ENCODE measurements around the gene RAB8A.

Gene RAB8A

GRCh38 chr19:16142032-16142580 is 30.4 kb downstream of the RAB8A start:
- no peak for TF ChIP-seq CTCF (IDR thresholded peaks at IDR 0.05; ENCODE audit: extremely low read depth, insufficient read depth, missing control alignments)
- DNase-seq (ENCODE audit: low spot score): no peak
- in situ Hi-C loops (cut with MboI; ENCODE audit: low pct_unique_long_range_greater_than_20kb, low sequenced_read_pairs, unreplicated experiment): no loop called here

GRCh38 chr19:16143399-16144215 is 31.9 kb downstream of the RAB8A start, which contains the start of gene HSH2D:
Gene HSH2D (plus strand): TSS chr19:16143685. CDS start chr19:16148751, 5,066 bp downstream.
- TF ChIP-seq CTCF (IDR thresholded peaks at IDR 0.05; ENCODE audit: extremely low read depth, insufficient read depth, missing control alignments): no peak
- DNase-seq (ENCODE audit: low spot score): peak; percentile 77
- in situ Hi-C loops (cut with MboI; ENCODE audit: low pct_unique_long_range_greater_than_20kb, low sequenced_read_pairs, unreplicated experiment): no loop called here

GRCh38 chr19:16144216-16144581 is 32.5 kb downstream of the RAB8A start:
- in situ Hi-C loops (cut with MboI; ENCODE audit: low pct_unique_long_range_greater_than_20kb, low sequenced_read_pairs, unreplicated experiment): no loop called here
- DNase-seq (ENCODE audit: low spot score): no peak
- TF ChIP-seq CTCF (IDR thresholded peaks at IDR 0.05; ENCODE audit: extremely low read depth, insufficient read depth, missing control alignments): no peak

GRCh38 chr19:16146112-16146511 is 34.4 kb downstream of the RAB8A start:
- in situ Hi-C loops (cut with MboI; ENCODE audit: low pct_unique_long_range_greater_than_20kb, low sequenced_read_pairs, unreplicated experiment): no loop called here
- no peak for DNase-seq (ENCODE audit: low spot score)
- no peak for TF ChIP-seq CTCF (IDR thresholded peaks at IDR 0.05; ENCODE audit: extremely low read depth, insufficient read depth, missing control alignments)

GRCh38 chr19:16148443-16149229 is 36.9 kb downstream of the RAB8A start:
- TF ChIP-seq CTCF (IDR thresholded peaks at IDR 0.05; ENCODE audit: extremely low read depth, insufficient read depth, missing control alignments): no peak
- in situ Hi-C loops (cut with MboI; ENCODE audit: low pct_unique_long_range_greater_than_20kb, low sequenced_read_pairs, unreplicated experiment): no loop called here
- no peak for DNase-seq (ENCODE audit: low spot score)

- TF ChIP-seq CTCF (IDR thresholded peaks at IDR 0.05; ENCODE audit: extremely low read depth, insufficient read depth, missing control alignments): no peak
- in situ Hi-C loops (cut with MboI; ENCODE audit: low pct_unique_long_range_greater_than_20kb, low sequenced_read_pairs, unreplicated experiment): loop anchor here (25.0 kb wide), 1 partner anchor 316 kb away; no protein-coding TSS in a partner anchor
- DNase-seq (ENCODE audit: low spot score): no peak
Measured at GRCh38 chr19:16153582-16154336, 42.1 kb downstream of the RAB8A start.

All from GM13977 (cell line).